Diencephalon (tissue), 1 donor: Measurements from ENCODE around the gene NDUFB5. TPM values are rescaled to one million over a fixed set of nuclear protein-coding genes. Genes with fewer than 3 reads are reported as not detected.

ENCODE experiments used
- small RNA-seq: library from RNA; depleted of rRNA; stranded (forward); fragments of <200 nt; gene quantifications from one replicate; pipeline ENCODE3, GENCODE V24; 2014
- total RNA-seq: library from RNA; depleted of rRNA; stranded (reverse); fragments of >200 nt; gene quantifications from one replicate; pipeline ENCODE4 v1.2.3, GENCODE V29; 2014

Gene NDUFB5
- 145 TPM for total RNA-seq

DNA sequence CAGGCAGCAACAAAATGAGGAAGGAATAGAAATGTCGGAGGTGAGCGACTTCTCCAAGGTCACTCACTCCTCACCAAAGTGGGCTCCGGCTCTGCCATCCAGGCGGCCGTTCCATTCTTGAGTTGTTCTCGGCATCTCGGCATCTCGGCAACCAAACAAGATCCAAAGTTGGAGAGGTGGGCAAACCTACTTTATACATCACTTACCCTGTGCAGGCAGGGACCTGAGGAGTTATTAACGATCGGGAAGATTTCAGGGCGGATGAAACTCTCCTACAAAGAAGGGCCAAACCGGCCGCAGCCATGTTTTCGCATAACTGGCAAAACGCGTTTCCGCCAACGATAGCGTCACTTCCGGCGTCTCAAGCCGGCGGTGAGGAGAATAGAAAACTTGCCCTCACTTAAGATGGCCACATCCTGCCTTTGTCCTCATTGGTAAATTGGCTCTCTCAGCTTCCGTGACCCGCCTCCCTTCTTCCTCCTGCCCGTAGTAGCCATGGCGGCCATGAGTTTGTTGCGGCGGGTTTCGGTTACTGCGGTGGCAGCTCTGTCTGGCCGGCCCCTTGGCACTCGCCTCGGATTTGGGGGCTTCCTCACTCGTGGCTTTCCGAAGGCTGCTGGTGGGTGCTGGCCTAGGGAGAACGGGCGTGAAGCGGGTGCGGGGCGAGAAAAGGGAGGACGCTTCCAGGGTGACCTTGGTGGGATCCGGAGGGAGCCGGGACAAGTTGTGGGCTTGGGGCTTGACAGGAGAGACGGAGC lies at the start of gene NDUFB5, which contains the start of gene MRPL47:
TSS of gene NDUFB5 (plus strand) at position 474 of the 758 bp plus-strand sequence. CDS start at position 496, 22 bp downstream.
TSS of gene MRPL47 (minus strand) at position 318 of the 758 bp plus-strand sequence. CDS start at position 304, 14 bp downstream.

DNA sequence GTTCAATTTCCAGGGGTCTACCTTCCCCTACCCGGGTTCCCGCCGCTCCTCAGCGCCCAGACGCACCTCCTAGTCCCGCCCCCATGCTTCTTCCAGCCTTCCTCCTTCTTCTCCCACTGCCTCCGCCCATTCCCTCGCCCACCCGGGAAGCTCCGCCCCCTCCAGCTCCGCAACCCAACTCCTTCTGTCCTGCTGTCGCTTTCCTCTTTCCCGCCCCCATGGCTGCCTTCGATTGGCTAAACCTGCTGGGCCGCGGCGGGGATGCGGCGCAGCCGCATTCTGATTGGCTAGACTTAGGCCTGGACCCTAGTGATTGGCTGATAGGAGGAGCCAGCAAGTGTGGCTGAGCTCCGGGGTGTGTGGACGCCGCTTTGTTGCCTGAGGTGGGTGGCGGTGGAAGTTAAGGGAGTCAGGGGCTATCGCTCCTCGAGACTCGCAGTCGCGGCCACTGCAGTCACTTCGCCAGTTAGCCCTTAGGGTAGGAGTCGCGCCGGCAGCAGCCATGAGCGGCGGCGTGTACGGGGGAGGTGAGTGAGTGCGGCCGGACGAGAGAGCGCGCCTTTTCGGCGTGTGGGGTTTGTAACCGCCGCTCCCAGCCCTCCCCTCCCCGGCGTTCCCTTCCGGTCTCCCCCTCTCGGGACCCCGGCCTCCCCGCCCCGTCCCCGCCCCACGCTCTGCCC lies 41.9 kb upstream of the NDUFB5 start, which contains the start of gene ACTL6A:
TSS of gene ACTL6A (plus strand) at position 336 of the 680 bp plus-strand sequence. CDS start at position 503, 167 bp downstream.

GRCh38 chr3:179652447-179653095 lies 48.0 kb downstream of the NDUFB5 start, which contains the start of gene USP13:
USP13 (plus strand) TSS chr3:179653040; CDS start chr3:179653226, 186 bp downstream.

Small RNA genes within 50 kb of the gene (small RNA-seq; reads per million reads assigned to genes)
- gene AC090425.1 (not detected), gene RF01210 (not detected)

Other genes with a start within 250 kb of the NDUFB5 start
- gene GNB4, start 153.3 kb upstream of the NDUFB5 start, total RNA-seq = 110 TPM
- gene ACTL6A, start 41.9 kb upstream of the NDUFB5 start, total RNA-seq = 23.3 TPM
- gene MRPL47, start 156 bp upstream of the NDUFB5 start, total RNA-seq = 40.6 TPM
- gene USP13, start 48.2 kb downstream of the NDUFB5 start, total RNA-seq = 15.2 TPM